ENCODE data around the gene CFAP300.

Gene CFAP300

DNA sequence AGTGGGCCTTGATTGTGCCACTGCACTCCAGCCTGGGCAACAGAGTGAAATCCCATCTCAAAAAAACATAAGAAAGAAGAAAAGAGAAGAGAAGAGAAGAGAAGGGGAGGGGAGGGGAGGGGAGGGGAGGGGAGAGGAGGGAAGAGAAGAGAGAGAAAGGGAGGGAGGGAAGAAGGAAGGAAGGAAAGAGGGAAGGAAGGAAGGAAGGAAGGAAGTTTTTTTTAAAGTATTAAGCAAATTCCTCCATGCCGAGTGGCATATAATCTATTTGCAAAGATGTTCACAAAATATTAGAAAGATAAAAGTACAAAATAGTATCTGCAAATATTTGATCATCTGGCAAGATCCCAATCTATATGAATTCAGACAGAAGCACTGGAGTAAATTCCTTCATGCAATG lies 10.5 kb upstream of the CFAP300 start:
- DNase-seq (ENCODE audit: low read depth, low spot score): no peak
- TF ChIP-seq, protein P1, sequence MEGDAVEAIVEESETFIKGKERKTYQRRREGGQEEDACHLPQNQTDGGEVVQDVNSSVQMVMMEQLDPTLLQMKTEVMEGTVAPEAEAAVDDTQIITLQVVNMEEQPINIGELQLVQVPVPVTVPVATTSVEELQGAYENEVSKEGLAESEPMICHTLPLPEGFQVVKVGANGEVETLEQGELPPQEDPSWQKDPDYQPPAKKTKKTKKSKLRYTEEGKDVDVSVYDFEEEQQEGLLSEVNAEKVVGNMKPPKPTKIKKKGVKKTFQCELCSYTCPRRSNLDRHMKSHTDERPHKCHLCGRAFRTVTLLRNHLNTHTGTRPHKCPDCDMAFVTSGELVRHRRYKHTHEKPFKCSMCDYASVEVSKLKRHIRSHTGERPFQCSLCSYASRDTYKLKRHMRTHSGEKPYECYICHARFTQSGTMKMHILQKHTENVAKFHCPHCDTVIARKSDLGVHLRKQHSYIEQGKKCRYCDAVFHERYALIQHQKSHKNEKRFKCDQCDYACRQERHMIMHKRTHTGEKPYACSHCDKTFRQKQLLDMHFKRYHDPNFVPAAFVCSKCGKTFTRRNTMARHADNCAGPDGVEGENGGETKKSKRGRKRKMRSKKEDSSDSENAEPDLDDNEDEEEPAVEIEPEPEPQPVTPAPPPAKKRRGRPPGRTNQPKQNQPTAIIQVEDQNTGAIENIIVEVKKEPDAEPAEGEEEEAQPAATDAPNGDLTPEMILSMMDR (IDR thresholded peaks at IDR 0.05; ENCODE audit: low read depth, low read length): no peak
- H3K4me3 ChIP-seq (ENCODE audit: low read depth, low read length): no peak overlapping the region
- in situ Hi-C loops (cut with HindIII; ENCODE audit: low sequenced_read_pairs): no loop called here

DNA sequence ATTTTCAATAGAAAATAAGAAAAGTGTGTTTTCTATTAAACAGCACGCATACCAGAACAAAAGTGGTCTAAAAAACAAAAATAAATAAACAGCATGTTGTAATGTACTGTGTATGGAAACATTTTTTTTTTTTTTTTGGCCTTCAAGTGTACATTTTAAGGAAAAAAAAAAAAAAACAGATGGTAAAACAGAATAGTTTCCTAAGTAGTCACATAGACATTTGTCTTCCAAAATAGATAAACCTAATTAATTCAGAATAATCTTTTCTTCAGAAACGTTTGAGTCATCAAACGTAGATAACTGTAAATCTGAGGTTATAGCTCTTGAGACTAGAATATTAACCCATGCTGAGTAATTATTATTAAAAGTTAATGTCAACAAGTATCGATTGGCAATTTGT lies 396 bp upstream of the CFAP300 start:
- DNase-seq (ENCODE audit: low read depth, low spot score): no peak
- TF ChIP-seq, protein P1 (IDR thresholded peaks at IDR 0.05; ENCODE audit: low read depth, low read length): no peak
- H3K4me3 ChIP-seq (ENCODE audit: low read depth, low read length): peak overlapping the region; percentile 62
- in situ Hi-C loops (cut with HindIII; ENCODE audit: low sequenced_read_pairs): no loop called here

GRCh38 chr11:102050927-102051575 lies 3.8 kb downstream of the CFAP300 start:
- DNase-seq (ENCODE audit: low read depth, low spot score): no peak
- in situ Hi-C loops (cut with HindIII; ENCODE audit: low sequenced_read_pairs): no loop called here
- H3K4me3 ChIP-seq (ENCODE audit: low read depth, low read length): no peak overlapping the region
- TF ChIP-seq, protein P1 (IDR thresholded peaks at IDR 0.05; ENCODE audit: low read depth, low read length): no peak

GRCh38 chr11:102061276-102061675 lies 14.0 kb downstream of the CFAP300 start:
- no peak overlapping the region for H3K4me3 ChIP-seq (ENCODE audit: low read depth, low read length)
- in situ Hi-C loops (cut with HindIII; ENCODE audit: low sequenced_read_pairs): no loop called here
- TF ChIP-seq, protein P1 (IDR thresholded peaks at IDR 0.05; ENCODE audit: low read depth, low read length): peak; percentile 43
- DNase-seq (ENCODE audit: low read depth, low spot score): peak; percentile 22

GRCh38 chr11:102062106-102062505 lies 14.9 kb downstream of the CFAP300 start:
- TF ChIP-seq, protein P1 (IDR thresholded peaks at IDR 0.05; ENCODE audit: low read depth, low read length): no peak
- no peak for DNase-seq (ENCODE audit: low read depth, low spot score)
- in situ Hi-C loops (cut with HindIII; ENCODE audit: low sequenced_read_pairs): no loop called here
- H3K4me3 ChIP-seq (ENCODE audit: low read depth, low read length): no peak overlapping the region

DNA sequence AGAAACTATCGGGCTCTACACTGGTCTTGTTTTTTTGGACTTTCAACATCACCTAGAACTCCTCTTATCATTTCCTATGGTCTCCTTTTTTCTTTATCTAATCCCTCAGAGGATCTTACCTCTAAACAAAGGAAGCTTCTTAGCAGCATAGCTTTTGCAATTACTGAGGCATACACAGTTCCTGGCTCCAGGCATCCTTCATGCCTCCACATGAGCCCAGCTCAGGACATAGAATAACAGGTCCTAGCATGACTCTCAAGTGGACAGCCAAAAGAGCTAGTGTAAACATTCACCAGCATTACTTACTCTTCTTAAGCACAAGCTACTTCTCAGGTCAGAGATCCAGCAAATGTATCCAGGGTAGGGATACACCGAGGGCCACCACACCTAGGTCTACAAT lies 17.1 kb downstream of the CFAP300 start:
- H3K4me3 ChIP-seq (ENCODE audit: low read depth, low read length): no peak overlapping the region
- in situ Hi-C loops (cut with HindIII; ENCODE audit: low sequenced_read_pairs): no loop called here
- TF ChIP-seq, protein P1 (IDR thresholded peaks at IDR 0.05; ENCODE audit: low read depth, low read length): no peak
- DNase-seq (ENCODE audit: low read depth, low spot score): no peak
